Mesenchymal stem cell (in vitro differentiated cells and primary cell): ENCODE measurements around the gene TAS1R2.

ENCODE experiments used
- DNase-seq: peaks from one replicate; pipeline ENCODE4 v3.0.0-alpha.2; 2013
- H2AFZ ChIP-seq: one replicate; pipeline ENCODE4 v1.6.1; 2013; ENCODE audit warnings: low read depth, mild to moderate bottlenecking, control low read depth, inconsistent platforms, low read length, moderate library complexity
- H2AK5ac ChIP-seq: 2 replicates; pipeline ENCODE4 v1.6.1; 2013; ENCODE audit warnings: low read length, moderate library complexity, mild to moderate bottlenecking, inconsistent platforms; ENCODE audit not compliant: severe bottlenecking
- H2BK120ac ChIP-seq: one replicate; pipeline ENCODE4 v1.6.1; 2013; ENCODE audit warnings: low read depth, mild to moderate bottlenecking, inconsistent platforms, low read length, moderate library complexity
- H2BK12ac ChIP-seq, 2 experiments: one replicate each; pipeline ENCODE4 v1.6.1; 2013; ENCODE audit warnings: inconsistent platforms in 2 of 2, low read length in 2 of 2, mild to moderate bottlenecking in 2 of 2, moderate library complexity in 2 of 2, control low read depth in 1 of 2
- H2BK15ac ChIP-seq: one replicate; pipeline ENCODE4 v1.6.1; 2013; ENCODE audit warnings: mild to moderate bottlenecking, low read depth, inconsistent platforms; ENCODE audit not compliant: poor library complexity, severe bottlenecking
- H2BK5ac ChIP-seq: 2 replicates; pipeline ENCODE4 v1.6.1; 2013; ENCODE audit warnings: low read depth, mild to moderate bottlenecking, low read length, control low read depth, inconsistent platforms; ENCODE audit not compliant: poor library complexity, severe bottlenecking
- H3K14ac ChIP-seq, 2 experiments: one replicate each; pipeline ENCODE4 v1.6.1; 2013; ENCODE audit warnings: inconsistent platforms in 2 of 2, low read length in 2 of 2, control low read depth in 1 of 2, mild to moderate bottlenecking in 1 of 2, moderate library complexity in 1 of 2
- H3K18ac ChIP-seq, 2 experiments: one replicate each; pipeline ENCODE4 v1.6.1; 2013; ENCODE audit warnings: inconsistent platforms in 2 of 2, low read length in 2 of 2, control low read depth in 1 of 2, low read depth in 1 of 2, mild to moderate bottlenecking in 1 of 2
- H3K23ac ChIP-seq, 2 experiments: one replicate each; pipeline ENCODE4 v1.6.1; 2013; ENCODE audit warnings: inconsistent platforms in 2 of 2, low read length in 2 of 2, mild to moderate bottlenecking in 2 of 2, moderate library complexity in 2 of 2, control low read depth in 1 of 2
- H3K27ac ChIP-seq: 2 replicates; pipeline ENCODE4 v1.5.1; 2013; ENCODE audit warnings: mild to moderate bottlenecking, moderate library complexity, low read length, control low read depth, inconsistent platforms; ENCODE audit not compliant: poor library complexity, severe bottlenecking
- H3K27me3 ChIP-seq, 2 experiments: 2 replicates each; pipeline versions ENCODE4 v1.6.1 to v1.7.0; 2013; ENCODE audit warnings: low read length in 2 of 2, mild to moderate bottlenecking in 2 of 2, moderate library complexity in 2 of 2, control low read depth in 1 of 2, inconsistent platforms in 1 of 2; ENCODE audit not compliant: control insufficient read depth in 1 of 2, insufficient read depth in 1 of 2
- H3K36me3 ChIP-seq, 2 experiments: 2 replicates each; pipeline versions ENCODE4 v1.6.1 to v1.7.0; 2013; ENCODE audit warnings: low read length in 2 of 2, control low read depth in 1 of 2, inconsistent platforms in 1 of 2, low read depth in 1 of 2, mild to moderate bottlenecking in 1 of 2; ENCODE audit not compliant: insufficient read depth in 2 of 2, control insufficient read depth in 1 of 2
- H3K4ac ChIP-seq, 2 experiments: one replicate each; pipeline ENCODE4 v1.6.1; 2013; ENCODE audit warnings: inconsistent platforms in 2 of 2, low read length in 2 of 2, mild to moderate bottlenecking in 2 of 2, moderate library complexity in 2 of 2, control low read depth in 1 of 2, low read depth in 1 of 2
- H3K4me1 ChIP-seq: 2 replicates; pipeline ENCODE4 v1.6.1; 2013; ENCODE audit warnings: low read depth, low read length, control low read depth; ENCODE audit not compliant: control insufficient read depth, insufficient read depth
- H3K4me2 ChIP-seq: 2 replicates; pipeline ENCODE4 v1.6.1; 2013; ENCODE audit warnings: low read length, mild to moderate bottlenecking, inconsistent platforms; ENCODE audit not compliant: poor library complexity, severe bottlenecking
- H3K4me3 ChIP-seq, 2 experiments: 2 replicates each; pipeline versions ENCODE4 v1.5.1 to v1.7.0; 2013; ENCODE audit warnings: low read length in 2 of 2, mild to moderate bottlenecking in 2 of 2, control low read depth in 1 of 2, low read depth in 1 of 2; ENCODE audit not compliant: insufficient read depth in 1 of 2
- H3K79me1 ChIP-seq: replicated peaks from 2 replicates; pipeline ENCODE4 v1.6.1; 2013; ENCODE audit warnings: mild to moderate bottlenecking, control low read depth, low read length, inconsistent platforms; ENCODE audit not compliant: poor library complexity, severe bottlenecking
- H3K9ac ChIP-seq: 2 replicates; pipeline ENCODE4 v1.7.0; 2013; ENCODE audit warnings: mild to moderate bottlenecking, low read length, moderate library complexity
- H3K9me3 ChIP-seq: 2 replicates; pipeline ENCODE4 v1.7.0; 2013; ENCODE audit warnings: mild to moderate bottlenecking, low read length; ENCODE audit not compliant: control insufficient read depth
- H4K8ac ChIP-seq: one replicate; pipeline ENCODE4 v1.6.1; 2013; ENCODE audit warnings: inconsistent platforms, mild to moderate bottlenecking, low read length, moderate library complexity
- H4K91ac ChIP-seq: one replicate; pipeline ENCODE4 v1.6.1; 2013; ENCODE audit warnings: mild to moderate bottlenecking, low read length, inconsistent platforms
- WGBS: methylation state at CpG from one replicate; pipeline ENCODE4 v1.1.7; 2013; ENCODE audit warnings: mixed read lengths; 5-methylcytosine and 5-hydroxymethylcytosine counted together

The TAS1R2 gene

GRCh38 chr1:18858070-18858688, 1.3 kb downstream of the TAS1R2 start:
- Histone ChIP-seq H3K9me3 (no peaks in the 10 kb centered on the region), H3K27ac (no peak overlapping the region), H2BK120ac (no peak overlapping the region), H2BK15ac (no peak overlapping the region), H4K91ac (no peak overlapping the region), H3K27me3 (peaks cover 10 to 31% of the 10 kb centered on the region in 2 experiments), H3K23ac (no peak overlapping the region), H3K18ac (no peak overlapping the region), H3K4me2 (no peak overlapping the region), H2AFZ (no peak overlapping the region), H4K8ac (no peak overlapping the region), H3K9ac (no peak overlapping the region), H2AK5ac (no peak overlapping the region), H3K36me3 (no peaks in the 10 kb centered on the region), H3K4me1 (no peaks in the 10 kb centered on the region), H3K4me3 (no peak overlapping the region), H2BK5ac (no peak overlapping the region), H3K79me1 (no peaks in the 10 kb centered on the region), H3K4ac (no peak overlapping the region), H2BK12ac (no peak overlapping the region), H3K14ac (no peak overlapping the region)
- WGBS: 82% methylated on average over 7 of the region's 7 CpGs
- no peak for DNase-seq

GRCh38 chr1:18856435-18856834, 3.0 kb downstream of the TAS1R2 start:
- H2AK5ac ChIP-seq: no peak overlapping the region
- H4K8ac ChIP-seq: no peak overlapping the region
- H3K4ac ChIP-seq: no peak overlapping the region
- H3K36me3 ChIP-seq: no peaks in the 10 kb centered on the region
- no peak overlapping the region for H3K4me3 ChIP-seq
- no peak overlapping the region for H3K14ac ChIP-seq
- H3K9me3 ChIP-seq: no peaks in the 10 kb centered on the region
- H3K4me2 ChIP-seq: no peak overlapping the region
- no peak overlapping the region for H2BK120ac ChIP-seq
- H3K79me1 ChIP-seq: no peaks in the 10 kb centered on the region
- H3K27ac ChIP-seq: no peak overlapping the region
- H3K9ac ChIP-seq: no peak overlapping the region
- H2BK5ac ChIP-seq: no peak overlapping the region
- 100% methylated on average over 1 of the region's 1 CpG for WGBS
- H3K4me1 ChIP-seq: peaks cover 1% of the 10 kb centered on the region
- H2AFZ ChIP-seq: no peak overlapping the region
- no peak overlapping the region for H3K18ac ChIP-seq
- H4K91ac ChIP-seq: no peak overlapping the region
- DNase-seq: no peak
- no peak overlapping the region for H2BK12ac ChIP-seq
- H3K27me3 ChIP-seq: peaks cover 5 to 44% of the 10 kb centered on the region in 2 experiments
- no peak overlapping the region for H3K23ac ChIP-seq
- H2BK15ac ChIP-seq: no peak overlapping the region

- Histone ChIP-seq H3K18ac (no peak overlapping the region), H3K9me3 (no peaks in the 10 kb centered on the region), H3K4me2 (no peak overlapping the region), H2AFZ (no peak overlapping the region), H2BK12ac (no peak overlapping the region), H2AK5ac (no peak overlapping the region), H3K4ac (no peak overlapping the region), H3K14ac (no peak overlapping the region), H3K23ac (no peak overlapping the region), H3K4me3 (no peak overlapping the region), H3K9ac (no peak overlapping the region), H2BK120ac (no peak overlapping the region), H4K91ac (no peak overlapping the region), H2BK5ac (no peak overlapping the region), H3K36me3 (no peaks in the 10 kb centered on the region), H4K8ac (no peak overlapping the region), H3K79me1 (no peaks in the 10 kb centered on the region), H3K27ac (no peak overlapping the region), H3K27me3 (peaks cover 3 to 44% of the 10 kb centered on the region in 2 experiments), H2BK15ac (no peak overlapping the region), H3K4me1 (peaks cover 1% of the 10 kb centered on the region)
- 68% methylated on average over 6 of the region's 6 CpGs for WGBS
- no peak for DNase-seq
These were observed 3.9 kb downstream of the TAS1R2 start for GRCh38 chr1:18855573-18855972.

- Histone ChIP-seq H3K79me1 (no peaks in the 10 kb centered on the region), H3K36me3 (no peaks in the 10 kb centered on the region), H2BK5ac (no peak overlapping the region), H3K18ac (no peak overlapping the region), H2BK15ac (no peak overlapping the region), H3K9me3 (no peaks in the 10 kb centered on the region), H4K91ac (no peak overlapping the region), H2BK120ac (no peak overlapping the region), H3K9ac (no peak overlapping the region), H3K4me3 (no peak overlapping the region), H3K27me3 (peaks cover 3 to 52% of the 10 kb centered on the region in 2 experiments), H3K14ac (no peak overlapping the region), H2AFZ (no peak overlapping the region), H4K8ac (no peak overlapping the region), H2BK12ac (no peak overlapping the region), H3K27ac (no peak overlapping the region), H3K4ac (no peak overlapping the region), H3K4me2 (no peak overlapping the region), H3K23ac (no peak overlapping the region), H2AK5ac (no peak overlapping the region), H3K4me1 (peaks cover 1% of the 10 kb centered on the region)
- WGBS: 93% methylated on average over 49 of the region's 49 CpGs
- DNase-seq: no peak
These were observed 5.0 kb downstream of the TAS1R2 start for GRCh38 chr1:18854331-18855025.
